Measurements from ENCODE around the gene AK9.

AK9 gene

GRCh38 chr6:109446072-109446471, 244.9 kb downstream of the AK9 start:
- H3K4me1 ChIP-seq (ENCODE audit: insufficient read depth, low read length): peaks cover 32% of the 10 kb centered on the region
- no peaks in the 10 kb centered on the region for H3K27me3 ChIP-seq (ENCODE audit: insufficient read depth, low read length, poor library complexity)
- no peak overlapping the region for H3K4me2 ChIP-seq (ENCODE audit: insufficient read depth, low read length)
- no peak overlapping the region for H3K9ac ChIP-seq (ENCODE audit: low read depth, low read length)
- H3K36me3 ChIP-seq (ENCODE audit: insufficient read depth, low read length): peaks cover 59% of the 10 kb centered on the region
- peaks cover 6% of the 10 kb centered on the region; the same call in 1 of the 2 replicates for H3K79me2 ChIP-seq (ENCODE audit: insufficient read depth, low read length)
- no peak overlapping the region for H3K27ac ChIP-seq (ENCODE audit: low read length)
- no peak for DNase-seq
- TF ChIP-seq EZH2 (IDR thresholded peaks at IDR 0.05; ENCODE audit: borderline replicate concordance, low read depth, low read length, severe bottlenecking) (no peak), CTCF (IDR thresholded peaks at IDR 0.05; ENCODE audit: borderline replicate concordance, extremely low read depth, low read length, poor library complexity, severe bottlenecking) (no peak)
- H4K20me1 ChIP-seq (ENCODE audit: insufficient read depth, low read length): peaks cover 16% of the 10 kb centered on the region
- ATAC-seq (ENCODE audit: insufficient read depth, low read depth): no peak
- H3K4me3 ChIP-seq (ENCODE audit: low read depth in 1 of 2, low read length in 2 of 2): no peak overlapping the region
- H3K9me3 ChIP-seq (ENCODE audit: insufficient read depth, low read length, severe bottlenecking): no peaks in the 10 kb centered on the region
- H2AFZ ChIP-seq (ENCODE audit: low read depth, low read length): no peak overlapping the region

- H3K36me3 ChIP-seq (ENCODE audit: insufficient read depth, low read length): peaks cover 57% of the 10 kb centered on the region
- no peak overlapping the region for H3K4me2 ChIP-seq (ENCODE audit: insufficient read depth, low read length)
- no peak overlapping the region for H3K27ac ChIP-seq (ENCODE audit: low read length)
- H3K4me1 ChIP-seq (ENCODE audit: insufficient read depth, low read length): peaks cover 31% of the 10 kb centered on the region
- ATAC-seq (ENCODE audit: insufficient read depth, low read depth): no peak
- TF ChIP-seq EZH2 (IDR thresholded peaks at IDR 0.05; ENCODE audit: borderline replicate concordance, low read depth, low read length, severe bottlenecking): no peak
- TF ChIP-seq CTCF (IDR thresholded peaks at IDR 0.05; ENCODE audit: borderline replicate concordance, extremely low read depth, low read length, poor library complexity, severe bottlenecking): no peak
- no peak overlapping the region for H3K9ac ChIP-seq (ENCODE audit: low read depth, low read length)
- no peak overlapping the region for H2AFZ ChIP-seq (ENCODE audit: low read depth, low read length)
- no peaks in the 10 kb centered on the region for H3K9me3 ChIP-seq (ENCODE audit: insufficient read depth, low read length, severe bottlenecking)
- H3K27me3 ChIP-seq (ENCODE audit: insufficient read depth, low read length, poor library complexity): no peaks in the 10 kb centered on the region
- H4K20me1 ChIP-seq (ENCODE audit: insufficient read depth, low read length): peaks cover 16% of the 10 kb centered on the region
- no peak overlapping the region for H3K4me3 ChIP-seq (ENCODE audit: low read depth in 1 of 2, low read length in 2 of 2)
- peaks cover 6% of the 10 kb centered on the region; the same call in 1 of the 2 replicates for H3K79me2 ChIP-seq (ENCODE audit: insufficient read depth, low read length)
- no peak for DNase-seq
Observed at GRCh38 chr6:109445382-109445781, 245.6 kb downstream of the AK9 start.

GRCh38 chr6:109443425-109443950, 247.5 kb downstream of the AK9 start:
- ATAC-seq (ENCODE audit: insufficient read depth, low read depth) (no peak), DNase-seq (no peak)
- peaks cover 13% of the 10 kb centered on the region; the same call in 1 of the 2 replicates for H4K20me1 ChIP-seq (ENCODE audit: insufficient read depth, low read length)

More at GRCh38 chr6:109443425-109443950, 247.5 kb downstream of the AK9 start:
- H3K27me3 ChIP-seq (ENCODE audit: insufficient read depth, low read length, poor library complexity): no peaks in the 10 kb centered on the region
- no peaks in the 10 kb centered on the region for H3K9me3 ChIP-seq (ENCODE audit: insufficient read depth, low read length, severe bottlenecking)
- no peak overlapping the region for H3K27ac ChIP-seq (ENCODE audit: low read length)
- peaks cover 6% of the 10 kb centered on the region; the same call in 1 of the 2 replicates for H3K79me2 ChIP-seq (ENCODE audit: insufficient read depth, low read length)
- no peak overlapping the region for H3K9ac ChIP-seq (ENCODE audit: low read depth, low read length)
- H3K36me3 ChIP-seq (ENCODE audit: insufficient read depth, low read length): peaks cover 55% of the 10 kb centered on the region
- TF ChIP-seq EZH2 (IDR thresholded peaks at IDR 0.05; ENCODE audit: borderline replicate concordance, low read depth, low read length, severe bottlenecking): no peak
- TF ChIP-seq CTCF (IDR thresholded peaks at IDR 0.05; ENCODE audit: borderline replicate concordance, extremely low read depth, low read length, poor library complexity, severe bottlenecking): no peak
- peaks cover 33% of the 10 kb centered on the region for H3K4me1 ChIP-seq (ENCODE audit: insufficient read depth, low read length)
- no peak overlapping the region for H3K4me2 ChIP-seq (ENCODE audit: insufficient read depth, low read length)
- no peak overlapping the region for H2AFZ ChIP-seq (ENCODE audit: low read depth, low read length)
- no peak overlapping the region for H3K4me3 ChIP-seq (ENCODE audit: low read depth in 1 of 2, low read length in 2 of 2)

All from DND-41 (cell line).